DND-41 (cell line): ENCODE measurements around the gene MAN2A1.

Source experiments
- EZH2 ChIP-seq: IDR thresholded peaks from 3 replicates; pipeline ENCODE4 v1.6.1; 2012; ENCODE audit warnings: borderline replicate concordance, low read depth, mild to moderate bottlenecking, moderate library complexity, low read length, inconsistent platforms; ENCODE audit not compliant: severe bottlenecking
- TF ChIP-seq, protein P1 (sequence below): IDR thresholded peaks from 2 replicates; pipeline ENCODE4 v1.5.1; 2012; ENCODE audit warnings: borderline replicate concordance, low read length, moderate library complexity, mild to moderate bottlenecking; ENCODE audit not compliant: poor library complexity, severe bottlenecking; ENCODE audit errors: extremely low read depth

DNA sequence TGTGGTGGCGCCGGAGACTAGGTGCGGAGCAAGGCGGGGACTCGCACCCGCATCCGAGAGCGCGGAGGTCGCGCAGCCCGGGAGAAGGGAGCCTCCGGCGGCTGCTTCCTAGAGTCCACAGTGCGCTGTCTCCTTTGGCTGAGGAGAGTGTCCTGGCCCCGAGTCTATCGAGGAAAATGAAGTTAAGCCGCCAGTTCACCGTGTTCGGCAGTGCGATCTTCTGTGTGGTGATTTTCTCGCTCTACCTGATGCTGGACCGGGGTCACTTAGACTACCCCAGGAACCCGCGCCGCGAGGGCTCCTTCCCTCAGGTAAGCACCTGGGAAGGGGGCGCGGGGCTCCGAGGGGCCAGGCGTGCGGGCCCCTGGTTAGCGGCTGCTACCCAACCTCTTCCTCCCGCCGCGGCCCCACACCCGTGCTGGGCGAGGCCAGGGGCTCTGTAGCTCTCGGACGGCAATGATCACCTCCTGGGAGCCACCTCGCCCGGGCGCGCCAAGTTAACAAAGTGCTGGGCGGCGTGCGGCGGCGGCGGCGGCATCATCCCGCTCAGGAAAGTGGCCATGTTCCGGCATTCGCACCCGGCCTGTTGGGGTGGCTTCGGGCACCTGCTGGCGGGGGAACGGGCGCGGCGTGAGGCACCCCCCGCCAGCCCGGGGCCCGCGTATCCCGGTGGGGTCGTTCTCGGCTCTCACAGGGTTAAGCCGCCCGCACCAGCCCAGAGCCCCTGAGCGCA lies 681 bp downstream of the MAN2A1 start:
- TF ChIP-seq, protein P1, sequence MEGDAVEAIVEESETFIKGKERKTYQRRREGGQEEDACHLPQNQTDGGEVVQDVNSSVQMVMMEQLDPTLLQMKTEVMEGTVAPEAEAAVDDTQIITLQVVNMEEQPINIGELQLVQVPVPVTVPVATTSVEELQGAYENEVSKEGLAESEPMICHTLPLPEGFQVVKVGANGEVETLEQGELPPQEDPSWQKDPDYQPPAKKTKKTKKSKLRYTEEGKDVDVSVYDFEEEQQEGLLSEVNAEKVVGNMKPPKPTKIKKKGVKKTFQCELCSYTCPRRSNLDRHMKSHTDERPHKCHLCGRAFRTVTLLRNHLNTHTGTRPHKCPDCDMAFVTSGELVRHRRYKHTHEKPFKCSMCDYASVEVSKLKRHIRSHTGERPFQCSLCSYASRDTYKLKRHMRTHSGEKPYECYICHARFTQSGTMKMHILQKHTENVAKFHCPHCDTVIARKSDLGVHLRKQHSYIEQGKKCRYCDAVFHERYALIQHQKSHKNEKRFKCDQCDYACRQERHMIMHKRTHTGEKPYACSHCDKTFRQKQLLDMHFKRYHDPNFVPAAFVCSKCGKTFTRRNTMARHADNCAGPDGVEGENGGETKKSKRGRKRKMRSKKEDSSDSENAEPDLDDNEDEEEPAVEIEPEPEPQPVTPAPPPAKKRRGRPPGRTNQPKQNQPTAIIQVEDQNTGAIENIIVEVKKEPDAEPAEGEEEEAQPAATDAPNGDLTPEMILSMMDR, result peak; percentile 24
- TF ChIP-seq EZH2, result no peak
